HG03066 (cell line): Measurements from ENCODE around the gene DAD1.

Experiments
- ATAC-seq: cut with Tn5 transposase; IDR thresholded peaks from one replicate; pipeline ENCODE4 v1.9.1; 2021; ENCODE audit warnings: low read depth; ENCODE audit not compliant: unreplicated experiment

The DAD1 gene

DNA sequence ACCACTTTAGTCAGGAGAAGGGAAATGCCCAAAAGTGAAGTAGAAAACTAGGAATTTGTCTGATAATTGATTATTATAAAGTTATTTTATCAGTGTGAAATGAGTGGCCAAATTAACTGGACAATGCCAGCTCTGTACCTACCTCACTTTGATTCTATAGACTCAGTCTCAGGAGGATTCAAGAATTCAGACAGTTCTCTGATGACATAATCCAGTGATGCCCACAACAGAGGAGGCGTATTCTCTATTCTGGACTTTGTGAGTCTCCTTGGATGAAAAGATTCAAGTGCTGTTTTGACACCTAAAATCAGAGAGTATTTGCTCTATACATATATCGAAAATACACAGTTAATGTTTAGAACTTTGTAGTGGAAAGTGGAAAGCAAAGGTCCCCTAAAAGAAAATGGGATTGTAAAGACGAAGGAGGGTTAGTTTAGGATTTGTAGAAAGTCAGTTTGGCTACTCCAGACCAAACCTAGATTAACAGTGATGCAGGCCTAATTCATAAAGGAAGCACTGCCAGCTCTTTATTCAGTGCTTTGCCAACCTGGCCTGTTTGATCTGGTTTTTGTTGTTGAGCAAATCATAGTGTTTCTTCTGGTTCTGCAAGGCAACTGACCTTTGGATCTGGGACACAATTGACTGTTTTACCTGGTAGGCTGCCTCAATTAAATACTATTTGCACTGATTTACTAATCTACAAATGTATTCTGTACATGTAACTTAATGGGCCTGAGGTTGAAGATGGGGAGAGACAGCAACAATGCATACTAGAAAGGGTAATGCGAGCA is 67.4 kb downstream of the DAD1 start:
- no peak for ATAC-seq

DNA sequence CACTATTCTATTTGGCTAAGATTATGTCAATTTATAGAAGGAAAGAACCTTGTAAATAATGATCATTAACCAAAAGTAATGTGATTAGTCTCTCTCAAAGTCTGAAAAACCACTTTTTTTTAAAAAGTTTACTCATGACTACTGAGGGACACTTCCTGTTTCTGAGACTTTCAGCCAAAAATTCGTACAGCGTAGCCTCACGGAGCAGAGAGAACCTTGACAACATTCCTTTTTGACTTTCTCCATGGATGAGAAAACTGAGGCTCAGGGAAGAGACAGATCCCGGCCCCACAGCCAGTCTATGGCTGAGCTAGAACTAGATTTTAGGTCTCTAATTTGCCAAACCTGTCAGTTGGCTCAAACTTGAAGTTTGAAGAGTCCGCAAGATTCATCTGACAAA is 68.2 kb downstream of the DAD1 start:
- no peak for ATAC-seq

DNA sequence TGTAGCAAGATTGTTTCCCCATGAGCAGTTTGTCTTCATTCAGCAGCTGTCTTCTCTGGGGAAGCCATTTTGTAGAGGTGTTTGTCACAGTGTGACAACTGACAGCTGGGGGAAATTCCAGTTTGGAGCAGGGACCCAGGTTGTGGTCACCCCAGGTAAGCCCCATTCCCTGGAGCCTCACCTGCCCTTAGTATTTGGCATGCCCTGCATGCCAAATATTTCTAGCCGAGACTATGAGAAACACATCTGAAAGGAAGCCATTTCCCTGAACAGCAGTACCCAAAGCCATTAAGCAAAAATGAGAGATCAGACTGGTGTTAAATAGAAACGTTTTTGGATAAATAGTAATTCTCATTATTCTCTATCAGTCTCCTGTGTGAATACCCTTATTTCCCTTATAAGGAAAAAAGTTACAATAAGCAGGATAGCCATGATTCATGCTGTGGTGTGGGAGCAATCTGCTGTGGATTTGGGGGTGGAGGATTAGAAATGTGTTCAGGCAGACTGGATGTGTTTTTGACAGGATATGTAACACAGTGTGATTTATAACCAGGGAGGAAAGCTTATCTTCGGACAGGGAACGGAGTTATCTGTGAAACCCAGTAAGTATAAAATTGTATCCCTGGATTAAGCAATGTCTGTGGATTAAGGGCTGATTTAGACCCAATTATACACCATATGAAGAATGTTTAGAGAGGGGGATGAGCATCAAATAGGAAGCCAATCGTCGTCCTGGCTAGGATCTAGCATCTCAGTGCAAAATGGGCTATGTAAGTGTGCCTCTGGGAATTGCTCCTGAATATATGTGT is 68.9 kb downstream of the DAD1 start:
- ATAC-seq, result no peak

DNA sequence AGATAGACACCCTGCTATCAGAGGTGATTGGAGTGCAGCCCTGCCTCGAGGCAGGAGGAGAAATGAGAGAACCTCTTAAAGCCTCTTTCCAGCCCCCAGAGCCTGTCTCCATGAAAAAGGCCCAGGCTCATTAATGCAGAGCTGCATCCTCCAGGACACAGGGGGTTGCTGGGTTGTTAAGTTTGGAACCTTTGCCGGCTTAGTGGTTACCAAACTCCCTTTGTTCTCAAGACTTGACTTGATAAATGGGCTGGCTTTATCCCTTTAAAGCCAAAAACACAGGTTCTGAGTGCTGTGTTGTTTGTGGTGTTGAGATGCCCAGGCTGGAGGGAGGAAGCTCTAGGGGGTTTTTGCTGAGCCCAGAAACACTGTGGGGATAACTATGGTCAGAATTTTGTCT is 71.0 kb downstream of the DAD1 start:
- no peak for ATAC-seq

DNA sequence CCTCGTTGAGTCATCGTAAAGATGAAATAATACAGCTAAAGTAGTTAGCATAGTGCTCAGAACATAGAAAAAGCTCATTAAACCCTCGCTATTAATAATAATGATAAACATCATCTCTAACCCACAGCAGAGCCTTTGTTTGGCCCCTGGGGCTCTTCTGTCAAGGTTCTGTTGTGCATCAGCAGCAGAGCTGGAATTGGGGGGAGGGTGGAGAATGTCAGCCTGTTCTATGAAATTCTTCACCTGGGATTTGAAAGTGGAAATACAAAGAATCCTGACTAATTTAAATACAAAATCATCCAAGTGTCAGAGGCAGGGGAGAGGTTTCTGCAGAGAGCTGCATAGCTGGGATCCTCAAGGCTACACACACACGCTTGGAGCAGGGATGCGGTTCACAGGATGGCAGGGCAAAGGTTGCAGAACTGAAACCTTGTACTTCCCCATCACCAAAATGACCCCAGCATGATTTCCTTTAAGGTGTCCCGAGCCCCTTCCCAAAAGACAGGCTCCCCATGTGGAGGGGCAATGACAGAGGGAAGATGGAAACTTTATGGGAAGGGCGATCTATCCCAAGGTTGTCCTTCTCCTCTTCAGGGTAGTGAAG is 71.8 kb downstream of the DAD1 start:
- no peak for ATAC-seq

DNA sequence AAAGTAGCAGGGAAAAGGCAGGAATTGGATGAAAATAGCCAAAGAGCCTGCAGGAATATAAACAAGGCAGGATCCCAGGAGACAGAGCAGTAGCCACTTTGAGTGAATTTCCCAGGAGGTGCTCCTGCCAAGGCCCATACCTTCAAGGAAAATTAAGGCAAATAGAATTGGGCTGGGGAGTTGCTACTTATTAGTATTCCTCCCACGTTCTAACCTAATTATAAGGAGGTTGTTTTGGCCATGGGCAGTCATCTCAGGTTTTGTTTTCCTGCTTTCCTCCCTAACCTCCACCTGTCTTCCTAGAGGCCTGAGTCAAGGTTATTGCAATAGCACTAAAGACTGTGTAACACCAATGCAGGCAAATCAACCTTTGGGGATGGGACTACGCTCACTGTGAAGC is 73.1 kb downstream of the DAD1 start:
- no peak for ATAC-seq
